ENCODE data around the gene SOX2. TPM values are rescaled to one million over a fixed set of nuclear protein-coding genes. Genes with fewer than 3 reads are reported as not detected.

Gene SOX2
- total and polyA plus RNA-seq, 2 donors (not counting 1 experiment from before 2014, with no cell fraction given) = not detected

GRCh38 chr3:181730934-181731333, 19.2 kb downstream of the SOX2 start:
- Histone ChIP-seq H3K9me3 (ENCODE audit: control extremely low read depth in 1 of 3, control insufficient read depth in 2 of 3, insufficient read depth in 1 of 3, low read length in 2 of 3) (peaks cover 0 to 17% (median 2%) of the 10 kb centered on the region in 3 donors), H2AFZ (ENCODE audit: insufficient read depth, low read depth, low read length, poor library complexity, severe bottlenecking) (no peak overlapping the region), H3K79me2 (ENCODE audit: control insufficient read depth, insufficient read depth, low read length) (no peaks in the 10 kb centered on the region), H4K20me1 (ENCODE audit: control insufficient read depth, insufficient read depth, low read length, poor library complexity, severe bottlenecking) (no peaks in the 10 kb centered on the region), H3K36me3 (replicated peaks in 1 of 2; ENCODE audit: control extremely low read depth in 1 of 2, control insufficient read depth in 1 of 2, extremely low read depth in 1 of 2, insufficient read depth in 2 of 2, low read length in 1 of 2) (no peaks in the 10 kb centered on the region), H3K27me3 (replicated peaks in 1 of 4; ENCODE audit: control extremely low read depth in 1 of 4, control insufficient read depth in 3 of 4, insufficient read depth in 4 of 4, low read length in 3 of 4) (peaks cover 0 to 49% (median 43%) of the 10 kb centered on the region in 4 experiments), H3K9ac (ENCODE audit: low read length) (no peak overlapping the region), H3K27ac (ENCODE audit: low read length in 2 of 2) (no peak overlapping the region), H3K4me1 (ENCODE audit: control insufficient read depth in 2 of 2, insufficient read depth in 2 of 2, low read length in 2 of 2) (peaks cover 17 to 18% of the 10 kb centered on the region in 2 donors), H3K4me2 (replicated peaks; ENCODE audit: low read depth, low read length, poor library complexity, severe bottlenecking) (no peak overlapping the region), H3K4me3 (ENCODE audit: control extremely low read depth in 1 of 5, extremely low read depth in 1 of 5, insufficient read depth in 1 of 5, low read depth in 2 of 5, low read length in 4 of 5) (no peak overlapping the region)
- no peak overlapping the region for H3K27ac Mint-ChIP-seq
- CTCF ChIA-PET = no interaction called here
- no peaks in the 10 kb centered on the region for H3K9me3 Mint-ChIP-seq (ENCODE audit: insufficient read depth)
- peaks cover 10% of the 10 kb centered on the region for H3K4me1 Mint-ChIP-seq
- TF ChIP-seq, protein P1, sequence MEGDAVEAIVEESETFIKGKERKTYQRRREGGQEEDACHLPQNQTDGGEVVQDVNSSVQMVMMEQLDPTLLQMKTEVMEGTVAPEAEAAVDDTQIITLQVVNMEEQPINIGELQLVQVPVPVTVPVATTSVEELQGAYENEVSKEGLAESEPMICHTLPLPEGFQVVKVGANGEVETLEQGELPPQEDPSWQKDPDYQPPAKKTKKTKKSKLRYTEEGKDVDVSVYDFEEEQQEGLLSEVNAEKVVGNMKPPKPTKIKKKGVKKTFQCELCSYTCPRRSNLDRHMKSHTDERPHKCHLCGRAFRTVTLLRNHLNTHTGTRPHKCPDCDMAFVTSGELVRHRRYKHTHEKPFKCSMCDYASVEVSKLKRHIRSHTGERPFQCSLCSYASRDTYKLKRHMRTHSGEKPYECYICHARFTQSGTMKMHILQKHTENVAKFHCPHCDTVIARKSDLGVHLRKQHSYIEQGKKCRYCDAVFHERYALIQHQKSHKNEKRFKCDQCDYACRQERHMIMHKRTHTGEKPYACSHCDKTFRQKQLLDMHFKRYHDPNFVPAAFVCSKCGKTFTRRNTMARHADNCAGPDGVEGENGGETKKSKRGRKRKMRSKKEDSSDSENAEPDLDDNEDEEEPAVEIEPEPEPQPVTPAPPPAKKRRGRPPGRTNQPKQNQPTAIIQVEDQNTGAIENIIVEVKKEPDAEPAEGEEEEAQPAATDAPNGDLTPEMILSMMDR (IDR thresholded peaks at IDR 0.05) = no peak
- no peak for TF ChIP-seq EZH2 (IDR thresholded peaks at IDR 0.05; ENCODE audit: borderline replicate concordance, insufficient read depth, low read depth, low read length, poor library complexity, severe bottlenecking)
- H3K4me3 Mint-ChIP-seq = no peak overlapping the region
- ATAC-seq (ENCODE audit: low read depth) (no peak), DNase-seq (no peak)
- POLR2A ChIA-PET = no interaction called here
- no CpG with 5 or more reads among the region's 1 CpG for WGBS (ENCODE audit: insufficient coverage)
- peaks cover 69% of the 10 kb centered on the region for H3K27me3 Mint-ChIP-seq
- intact Hi-C loops (cut with micrococcal nuclease) = no loop called here

DNA sequence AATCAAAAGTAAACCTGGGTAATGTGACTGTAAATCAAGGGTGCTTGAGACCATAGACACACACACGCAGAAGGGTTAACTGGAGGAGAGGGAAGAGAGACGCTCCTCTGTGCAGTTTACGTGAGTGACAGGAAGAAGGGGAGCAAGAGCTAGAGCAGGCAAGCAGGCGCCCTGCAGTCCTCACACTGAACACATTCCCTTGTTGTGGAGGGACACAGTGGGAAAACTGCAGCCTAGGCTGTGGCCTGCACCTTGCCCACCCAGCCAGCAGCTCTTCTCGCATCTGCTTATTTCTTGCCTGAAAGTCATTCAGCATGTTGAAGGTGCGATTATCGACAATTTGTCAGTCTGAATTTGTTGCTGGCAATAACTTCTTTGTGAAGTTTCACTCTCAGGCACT, 24.2 kb downstream of the SOX2 start:
- Histone ChIP-seq H3K27ac (ENCODE audit: low read length in 2 of 2) (no peak overlapping the region), H3K27me3 (replicated peaks in 1 of 4; ENCODE audit: control extremely low read depth in 1 of 4, control insufficient read depth in 3 of 4, insufficient read depth in 4 of 4, low read length in 3 of 4) (peaks cover 0 to 6% (median under 1%) of the 10 kb centered on the region in 4 experiments), H3K4me1 (ENCODE audit: control insufficient read depth in 2 of 2, insufficient read depth in 2 of 2, low read length in 2 of 2) (no peaks in the 10 kb centered on the region), H3K79me2 (ENCODE audit: control insufficient read depth, insufficient read depth, low read length) (no peaks in the 10 kb centered on the region), H3K4me2 (replicated peaks; ENCODE audit: low read depth, low read length, poor library complexity, severe bottlenecking) (no peak overlapping the region), H3K9me3 (ENCODE audit: control extremely low read depth in 1 of 3, control insufficient read depth in 2 of 3, insufficient read depth in 1 of 3, low read length in 2 of 3) (peaks cover 0 to 1% (median 0%) of the 10 kb centered on the region in 3 donors), H3K4me3 (ENCODE audit: control extremely low read depth in 1 of 5, extremely low read depth in 1 of 5, insufficient read depth in 1 of 5, low read depth in 2 of 5, low read length in 4 of 5) (no peak overlapping the region), H3K36me3 (replicated peaks in 1 of 2; ENCODE audit: control extremely low read depth in 1 of 2, control insufficient read depth in 1 of 2, extremely low read depth in 1 of 2, insufficient read depth in 2 of 2, low read length in 1 of 2) (no peaks in the 10 kb centered on the region), H4K20me1 (ENCODE audit: control insufficient read depth, insufficient read depth, low read length, poor library complexity, severe bottlenecking) (no peaks in the 10 kb centered on the region), H3K9ac (ENCODE audit: low read length) (no peak overlapping the region), H2AFZ (ENCODE audit: insufficient read depth, low read depth, low read length, poor library complexity, severe bottlenecking) (no peak overlapping the region)
- intact Hi-C loops (cut with micrococcal nuclease) = no loop called here
- DNase-seq (no peak), ATAC-seq (ENCODE audit: low read depth) (no peak)
- no peak overlapping the region for H3K27ac Mint-ChIP-seq
- TF ChIP-seq, protein P1 (IDR thresholded peaks at IDR 0.05) = no peak
- no peak for TF ChIP-seq EZH2 (IDR thresholded peaks at IDR 0.05; ENCODE audit: borderline replicate concordance, insufficient read depth, low read depth, low read length, poor library complexity, severe bottlenecking)
- H3K9me3 Mint-ChIP-seq (ENCODE audit: insufficient read depth) = no peaks in the 10 kb centered on the region
- ChIA-PET POLR2A (no interaction called here), CTCF (no interaction called here)
- peaks cover 22% of the 10 kb centered on the region for H3K27me3 Mint-ChIP-seq
- no peaks in the 10 kb centered on the region for H3K4me1 Mint-ChIP-seq
- 97% methylated on average over 5 of the region's 7 CpGs for WGBS (ENCODE audit: insufficient coverage)
- H3K4me3 Mint-ChIP-seq = no peak overlapping the region

Measured in B cell (primary cell).